Endothelial cell of umbilical vein (primary cell): ENCODE results near the gene GGPS1. TPM values are rescaled to one million over a fixed set of nuclear protein-coding genes. Genes with fewer than 3 reads are reported as not detected.
"Not testable (repeated sequence)": the region's sequence is repeated elsewhere in the genome, so short reads cannot be mapped to it uniquely, and the experiment has no call there.

Experiments
- BruUV-seq: library from RNA; stranded (reverse); fragments of 400-500 nt; replicated peaks from 2 replicates; lab custom pipeline; 2021; lab: Mats Ljungman, UMichigan
- CTCF ChIA-PET: fragments of 300-600, 350-600 bp; sonication (Branson Sonifier 250); formaldehyde crosslinking; loops from one replicate; lab custom pipeline; 2021; ENCODE audit warnings: antibody characterized with exemption, inconsistent platforms; lab: Charles Lee
- POLR2A ChIA-PET: fragments of 300-600, 350-600 bp; sonication (Branson Sonifier 250); formaldehyde crosslinking; loops from one replicate; lab custom pipeline; 2021; ENCODE audit warnings: antibody characterized with exemption, inconsistent platforms; lab: Charles Lee
- DNase-seq: peaks from one replicate; pipeline ENCODE4 v3.0.0-alpha.2; 2011; ENCODE audit warnings: low read depth, low spot score
- FAIRE-seq: peaks from 2 replicates; lab custom pipeline; 2011; peaks lifted over from hg19 to GRCh38; lab: Jason Lieb, UNC
- H2AFZ ChIP-seq: 2 replicates; pipeline ENCODE4 v1.6.0; 2012; ENCODE audit warnings: low read depth, low read length, control low read depth, inconsistent platforms
- H3K27ac ChIP-seq: 2 replicates; pipeline ENCODE4 v1.5.1; 2011; ENCODE audit warnings: low read depth, mild to moderate bottlenecking, control low read depth, low read length, moderate library complexity; ENCODE audit not compliant: insufficient read depth
- H3K27me3 ChIP-seq, 2 experiments: 2 replicates each; pipeline versions ENCODE4 v1.6.0 to v1.6.1; 2011; ENCODE audit warnings: low read length in 2 of 2, mixed read lengths in 1 of 2; ENCODE audit not compliant: control insufficient read depth in 2 of 2, insufficient read depth in 2 of 2
- H3K36me3 ChIP-seq, 2 experiments: 2 replicates in 1 of 2; 3 replicates in 1 of 2; pipeline ENCODE4 v1.5.1; 2011; ENCODE audit warnings: low read length in 2 of 2, mild to moderate bottlenecking in 1 of 2, moderate library complexity in 1 of 2; ENCODE audit not compliant: control insufficient read depth in 2 of 2, insufficient read depth in 2 of 2; ENCODE audit errors: extremely low read depth in 1 of 2
- H3K4me1 ChIP-seq: 3 replicates; pipeline ENCODE4 v1.5.1; 2011; ENCODE audit warnings: mild to moderate bottlenecking, low read length; ENCODE audit not compliant: control insufficient read depth, insufficient read depth; ENCODE audit errors: extremely low read depth
- H3K4me2 ChIP-seq: 2 replicates; pipeline ENCODE4 v1.6.1; 2011; ENCODE audit warnings: low read length, control low read depth, mixed read lengths; ENCODE audit not compliant: insufficient read depth
- H3K4me3 ChIP-seq, 3 experiments: fragments of 200-600 bp in 1 of 3; sonication (generic), shearing (Covaris generic) in 1 of 3; replicated peaks in 1 of 3; 2 replicates each; pipeline ENCODE4 v1.5.1; 2011 to 2016; ENCODE audit warnings: control low read depth in 3 of 3, low read length in 3 of 3, mild to moderate bottlenecking in 2 of 3, inconsistent platforms in 1 of 3, low read depth in 1 of 3, moderate library complexity in 1 of 3; ENCODE audit not compliant: insufficient read depth in 1 of 3
- H3K79me2 ChIP-seq: 2 replicates; pipeline ENCODE4 v1.6.0; 2012; ENCODE audit warnings: low read length, inconsistent platforms; ENCODE audit not compliant: control insufficient read depth, insufficient read depth
- H3K9ac ChIP-seq: replicated peaks from 2 replicates; pipeline ENCODE3; 2011; ENCODE audit warnings: low read length, control low read depth; ENCODE audit not compliant: insufficient read depth; ENCODE audit errors: extremely low read depth
- H3K9me1 ChIP-seq: replicated peaks from 3 replicates; pipeline ENCODE4 v1.6.0; 2011; ENCODE audit warnings: mild to moderate bottlenecking, low read length; ENCODE audit not compliant: control insufficient read depth, insufficient read depth; ENCODE audit errors: extremely low read depth
- H3K9me3 ChIP-seq: replicated peaks from 2 replicates; pipeline ENCODE4 v1.5.1; 2012; ENCODE audit warnings: low read length, inconsistent platforms; ENCODE audit not compliant: control insufficient read depth, insufficient read depth
- H4K20me1 ChIP-seq: replicated peaks from 2 replicates; pipeline ENCODE3; 2011; ENCODE audit warnings: mild to moderate bottlenecking, low read length; ENCODE audit not compliant: control insufficient read depth, insufficient read depth; ENCODE audit errors: extremely low read depth
- EZH2 ChIP-seq: IDR thresholded peaks from 2 replicates; pipeline ENCODE4 v1.6.1; 2012; ENCODE audit warnings: borderline replicate concordance, low read depth, mild to moderate bottlenecking, moderate library complexity, low read length, inconsistent platforms; ENCODE audit not compliant: severe bottlenecking
- FOS ChIP-seq: IDR thresholded peaks from 2 replicates; pipeline ENCODE4 v1.6.1; 2011; ENCODE audit warnings: mild to moderate bottlenecking, low read length, moderate library complexity, borderline replicate concordance; ENCODE audit not compliant: insufficient read depth
- GATA2 ChIP-seq: IDR thresholded peaks from 2 replicates; pipeline ENCODE4 v1.7.0; 2011; ENCODE audit warnings: low read depth, mild to moderate bottlenecking, moderate library complexity, mixed read lengths, low read length; ENCODE audit not compliant: insufficient read length, insufficient read depth
- JUN ChIP-seq: IDR thresholded peaks from 2 replicates; pipeline ENCODE4 v1.6.1; 2011; ENCODE audit warnings: borderline replicate concordance, low read depth; ENCODE audit not compliant: insufficient read length, insufficient read depth
- MYC ChIP-seq: IDR thresholded peaks from one replicate; pipeline ENCODE4 v1.6.1; 2011; ENCODE audit warnings: mild to moderate bottlenecking, low read depth, low read length
- POLR2A ChIP-seq: IDR thresholded peaks from 2 replicates; pipeline ENCODE4 v1.6.1; 2012; ENCODE audit warnings: low read depth, mild to moderate bottlenecking, control low read depth, low read length
- POLR2AphosphoS5 ChIP-seq: IDR thresholded peaks from 2 replicates; pipeline ENCODE4 v1.6.1; 2012; ENCODE audit warnings: low read depth, mild to moderate bottlenecking, control low read depth, low read length, moderate library complexity; ENCODE audit not compliant: insufficient read depth
- dilution Hi-C: fragments of 300-500 bp; cut with MboI; formaldehyde crosslinking; loops from one replicate; pipeline ENCODE4 v1.15.0; 2019; ENCODE audit warnings: low sequenced_read_pairs; ENCODE audit not compliant: extremely low pct_ligation_motif_present
- intact Hi-C: fragments of 100-400 bp; cut with micrococcal nuclease; formaldehyde crosslinking; loops from one replicate; pipeline ENCODE4 v1.10.0; 2022
- polyA plus RNA-seq, 4 experiments: library from polyadenylated mRNA; depleted of rRNA in 3 of 4; stranded (reverse) in 3 of 4; unstranded in 1 of 4; fragments of >200 nt; gene quantifications; 2 replicates each; pipeline versions ENCODE4 v1.2.1 to v1.2.3, GENCODE V29; 2011 to 2012; ENCODE audit warnings: missing spikeins in 1 of 4
- total RNA-seq: library from RNA; stranded (reverse); gene quantifications from 2 replicates; pipeline ENCODE4 v1.2.3, GENCODE V29; 2021
- TF ChIP-seq, protein P1 (sequence below), 2 donors: IDR thresholded peaks; 1 replicate in 1 of 2; 2 replicates in 1 of 2; pipeline ENCODE4 v1.5.1; 2011; ENCODE audit warnings: low read length in 2 of 2, mild to moderate bottlenecking in 2 of 2, moderate library complexity in 2 of 2, control low read depth in 1 of 2, inconsistent platforms in 1 of 2, low read depth in 1 of 2; ENCODE audit not compliant: insufficient read depth in 1 of 2; ENCODE audit errors: extremely low read depth in 1 of 2
- TF ChIP-seq, protein P2 (sequence below): IDR thresholded peaks from 2 replicates; pipeline ENCODE4 v1.6.1; 2011; ENCODE audit not compliant: insufficient read depth, insufficient read length

GGPS1 gene
- total and polyA plus RNA-seq, 2 donors (not counting 3 experiments of a cell fraction or from before 2014, with no cell fraction given), result 10.7 to 29.5 TPM

GRCh38 chr1:235358899-235359298 lies 30.5 kb downstream of the GGPS1 start:
- POLR2A ChIA-PET, result no interaction called here
- dilution Hi-C loops, result no loop called here
- Histone ChIP-seq H3K9me1 (no peaks in the 10 kb centered on the region), H3K4me3 (no peak overlapping the region), H2AFZ (no peak overlapping the region), H3K27me3 (peaks cover 0 to 4% of the 10 kb centered on the region in 2 experiments), H3K36me3 (no peaks in the 10 kb centered on the region), H3K79me2 (no peaks in the 10 kb centered on the region), H3K27ac (no peak overlapping the region), H3K4me2 (no peak overlapping the region), H3K4me1 (no peaks in the 10 kb centered on the region), H4K20me1 (no peaks in the 10 kb centered on the region), H3K9me3 (no peaks in the 10 kb centered on the region), H3K9ac (no peak overlapping the region)
- CTCF ChIA-PET, result interaction anchor here (0.9 to 1.6 kb wide), 3 partner anchors 12 to 100 kb away, joined by 3 to 4 read pairs (median 3); no protein-coding TSS in a partner anchor
- TF ChIP-seq POLR2A (no peak), EZH2 (no peak), MYC (no peak), JUN (no peak), POLR2AphosphoS5 (no peak), GATA2 (no peak), FOS (no peak)
- TF ChIP-seq, protein P1, sequence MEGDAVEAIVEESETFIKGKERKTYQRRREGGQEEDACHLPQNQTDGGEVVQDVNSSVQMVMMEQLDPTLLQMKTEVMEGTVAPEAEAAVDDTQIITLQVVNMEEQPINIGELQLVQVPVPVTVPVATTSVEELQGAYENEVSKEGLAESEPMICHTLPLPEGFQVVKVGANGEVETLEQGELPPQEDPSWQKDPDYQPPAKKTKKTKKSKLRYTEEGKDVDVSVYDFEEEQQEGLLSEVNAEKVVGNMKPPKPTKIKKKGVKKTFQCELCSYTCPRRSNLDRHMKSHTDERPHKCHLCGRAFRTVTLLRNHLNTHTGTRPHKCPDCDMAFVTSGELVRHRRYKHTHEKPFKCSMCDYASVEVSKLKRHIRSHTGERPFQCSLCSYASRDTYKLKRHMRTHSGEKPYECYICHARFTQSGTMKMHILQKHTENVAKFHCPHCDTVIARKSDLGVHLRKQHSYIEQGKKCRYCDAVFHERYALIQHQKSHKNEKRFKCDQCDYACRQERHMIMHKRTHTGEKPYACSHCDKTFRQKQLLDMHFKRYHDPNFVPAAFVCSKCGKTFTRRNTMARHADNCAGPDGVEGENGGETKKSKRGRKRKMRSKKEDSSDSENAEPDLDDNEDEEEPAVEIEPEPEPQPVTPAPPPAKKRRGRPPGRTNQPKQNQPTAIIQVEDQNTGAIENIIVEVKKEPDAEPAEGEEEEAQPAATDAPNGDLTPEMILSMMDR (IDR thresholded peaks at IDR 0.05; ENCODE audit: extremely low read depth in 1 of 2, insufficient read depth in 1 of 2, low read depth in 1 of 2, low read length in 2 of 2), result no peak
- TF ChIP-seq, protein P2, sequence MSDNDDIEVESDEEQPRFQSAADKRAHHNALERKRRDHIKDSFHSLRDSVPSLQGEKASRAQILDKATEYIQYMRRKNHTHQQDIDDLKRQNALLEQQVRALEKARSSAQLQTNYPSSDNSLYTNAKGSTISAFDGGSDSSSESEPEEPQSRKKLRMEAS, result no peak
- DNase-seq, result no peak
- FAIRE-seq, result no peak
- intact Hi-C loops, result no loop called here
- no TSS peak for BruUV-seq

- BruUV-seq, H3K9ac ChIP-seq, H3K27me3 ChIP-seq, H3K36me3 ChIP-seq, intact Hi-C loops, H2AFZ ChIP-seq, H3K9me1 ChIP-seq, H4K20me1 ChIP-seq, dilution Hi-C loops, DNase-seq, FAIRE-seq, H3K9me3 ChIP-seq, H3K4me1 ChIP-seq, H3K4me2 ChIP-seq, H3K27ac ChIP-seq, H3K4me3 ChIP-seq: not testable (repeated sequence)
- ChIA-PET CTCF (interaction anchor here (1.0 to 1.2 kb wide), 2 partner anchors 53 to 75 kb away, joined by 3 read pairs; no protein-coding TSS in a partner anchor), POLR2A (interaction anchor here (0.6 kb wide), 1 partner anchor 36 kb away, joined by 4 read pairs; the partner anchor contains the start of gene GGPS1)
- H3K79me2 ChIP-seq, result peaks cover 12% of the 10 kb centered on the region
Measured at GRCh38 chr1:235364189-235364588, 35.8 kb downstream of the GGPS1 start.
